ENCODE data around the gene DCP2.

The DCP2 gene

DNA sequence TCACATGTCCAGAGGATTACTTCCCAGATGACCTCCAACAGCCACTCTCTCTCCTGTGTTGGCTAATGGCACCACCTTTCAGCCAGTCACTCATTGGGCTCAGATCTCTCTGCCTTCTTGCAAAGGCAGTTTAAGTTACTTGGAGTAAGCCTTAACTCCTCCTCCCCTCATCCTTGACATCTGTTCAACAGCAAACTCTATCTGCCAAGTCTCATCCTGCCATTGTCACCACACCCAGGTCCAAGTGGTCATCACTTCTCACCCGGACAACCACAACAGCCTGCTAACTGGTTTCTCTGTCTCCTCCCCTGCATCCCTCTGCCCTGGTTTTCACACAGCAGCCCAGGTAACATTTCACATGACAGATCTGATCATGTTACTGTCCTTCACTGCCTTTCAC is 58.5 kb downstream of the DCP2 start (continued):
- TF ChIP-seq ZNF843 (tag by site-specific recombination; IDR thresholded peaks at IDR 0.05) (no peak), ZXDB (tag by site-specific recombination; IDR thresholded peaks at IDR 0.05) (no peak)
- TF ChIP-seq, protein P1, sequence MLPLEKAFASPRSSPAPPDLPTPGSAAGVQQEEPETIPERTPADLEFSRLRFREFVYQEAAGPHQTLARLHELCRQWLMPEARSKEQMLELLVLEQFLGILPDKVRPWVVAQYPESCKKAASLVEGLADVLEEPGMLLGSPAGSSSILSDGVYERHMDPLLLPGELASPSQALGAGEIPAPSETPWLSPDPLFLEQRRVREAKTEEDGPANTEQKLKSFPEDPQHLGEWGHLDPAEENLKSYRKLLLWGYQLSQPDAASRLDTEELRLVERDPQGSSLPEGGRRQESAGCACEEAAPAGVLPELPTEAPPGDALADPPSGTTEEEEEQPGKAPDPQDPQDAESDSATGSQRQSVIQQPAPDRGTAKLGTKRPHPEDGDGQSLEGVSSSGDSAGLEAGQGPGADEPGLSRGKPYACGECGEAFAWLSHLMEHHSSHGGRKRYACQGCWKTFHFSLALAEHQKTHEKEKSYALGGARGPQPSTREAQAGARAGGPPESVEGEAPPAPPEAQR (tag by site-specific recombination; IDR thresholded peaks at IDR 0.05) = no peak

DNA sequence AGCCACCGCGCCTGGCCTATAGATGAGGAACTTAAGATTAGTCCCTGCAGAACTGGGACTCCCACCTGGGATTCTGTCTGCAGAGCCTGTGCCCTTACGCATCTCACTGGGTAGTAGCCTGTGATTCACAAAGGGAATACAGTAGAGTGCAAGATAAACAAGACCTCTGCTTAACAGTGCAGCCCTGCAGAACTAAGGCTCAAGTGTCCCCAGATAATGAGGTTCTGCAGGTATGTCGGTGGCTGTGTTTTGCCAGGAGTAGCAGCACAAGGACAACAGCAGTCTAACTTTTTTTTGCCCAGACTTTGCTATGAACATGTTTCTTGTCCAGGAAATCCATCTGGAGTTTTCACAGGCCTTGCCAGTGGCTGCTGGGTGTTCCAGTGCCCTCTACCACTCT is 59.7 kb downstream of the DCP2 start:
- POLR2A ChIA-PET = no interaction called here

More for the DNA sequence above, 59.7 kb downstream of the DCP2 start:
- TF ChIP-seq MYNN (tag by site-specific recombination; IDR thresholded peaks at IDR 0.05; ENCODE audit: borderline replicate concordance) (no peak), ZXDB (tag by site-specific recombination; IDR thresholded peaks at IDR 0.05) (no peak), ZNF174 (tag by site-specific recombination; IDR thresholded peaks at IDR 0.05) (no peak), ZNF341 (tag by site-specific recombination; IDR thresholded peaks at IDR 0.05; ENCODE audit: low read depth) (no peak), ZNF701 (tag by site-specific recombination; IDR thresholded peaks at IDR 0.05) (no peak), ZNF23 (tag by site-specific recombination; IDR thresholded peaks at IDR 0.05; ENCODE audit: borderline replicate concordance) (no peak), BCL11B (tag by site-specific recombination; IDR thresholded peaks at IDR 0.05; ENCODE audit: low read depth) (no peak), ZNF514 (tag by site-specific recombination; IDR thresholded peaks at IDR 0.05) (no peak), GLIS1 (tag by site-specific recombination; IDR thresholded peaks at IDR 0.05) (no peak)
- TF ChIP-seq, protein P2, sequence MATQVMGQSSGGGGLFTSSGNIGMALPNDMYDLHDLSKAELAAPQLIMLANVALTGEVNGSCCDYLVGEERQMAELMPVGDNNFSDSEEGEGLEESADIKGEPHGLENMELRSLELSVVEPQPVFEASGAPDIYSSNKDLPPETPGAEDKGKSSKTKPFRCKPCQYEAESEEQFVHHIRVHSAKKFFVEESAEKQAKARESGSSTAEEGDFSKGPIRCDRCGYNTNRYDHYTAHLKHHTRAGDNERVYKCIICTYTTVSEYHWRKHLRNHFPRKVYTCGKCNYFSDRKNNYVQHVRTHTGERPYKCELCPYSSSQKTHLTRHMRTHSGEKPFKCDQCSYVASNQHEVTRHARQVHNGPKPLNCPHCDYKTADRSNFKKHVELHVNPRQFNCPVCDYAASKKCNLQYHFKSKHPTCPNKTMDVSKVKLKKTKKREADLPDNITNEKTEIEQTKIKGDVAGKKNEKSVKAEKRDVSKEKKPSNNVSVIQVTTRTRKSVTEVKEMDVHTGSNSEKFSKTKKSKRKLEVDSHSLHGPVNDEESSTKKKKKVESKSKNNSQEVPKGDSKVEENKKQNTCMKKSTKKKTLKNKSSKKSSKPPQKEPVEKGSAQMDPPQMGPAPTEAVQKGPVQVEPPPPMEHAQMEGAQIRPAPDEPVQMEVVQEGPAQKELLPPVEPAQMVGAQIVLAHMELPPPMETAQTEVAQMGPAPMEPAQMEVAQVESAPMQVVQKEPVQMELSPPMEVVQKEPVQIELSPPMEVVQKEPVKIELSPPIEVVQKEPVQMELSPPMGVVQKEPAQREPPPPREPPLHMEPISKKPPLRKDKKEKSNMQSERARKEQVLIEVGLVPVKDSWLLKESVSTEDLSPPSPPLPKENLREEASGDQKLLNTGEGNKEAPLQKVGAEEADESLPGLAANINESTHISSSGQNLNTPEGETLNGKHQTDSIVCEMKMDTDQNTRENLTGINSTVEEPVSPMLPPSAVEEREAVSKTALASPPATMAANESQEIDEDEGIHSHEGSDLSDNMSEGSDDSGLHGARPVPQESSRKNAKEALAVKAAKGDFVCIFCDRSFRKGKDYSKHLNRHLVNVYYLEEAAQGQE (tag by site-specific recombination; IDR thresholded peaks at IDR 0.05) = no peak
- TF ChIP-seq, protein P3, sequence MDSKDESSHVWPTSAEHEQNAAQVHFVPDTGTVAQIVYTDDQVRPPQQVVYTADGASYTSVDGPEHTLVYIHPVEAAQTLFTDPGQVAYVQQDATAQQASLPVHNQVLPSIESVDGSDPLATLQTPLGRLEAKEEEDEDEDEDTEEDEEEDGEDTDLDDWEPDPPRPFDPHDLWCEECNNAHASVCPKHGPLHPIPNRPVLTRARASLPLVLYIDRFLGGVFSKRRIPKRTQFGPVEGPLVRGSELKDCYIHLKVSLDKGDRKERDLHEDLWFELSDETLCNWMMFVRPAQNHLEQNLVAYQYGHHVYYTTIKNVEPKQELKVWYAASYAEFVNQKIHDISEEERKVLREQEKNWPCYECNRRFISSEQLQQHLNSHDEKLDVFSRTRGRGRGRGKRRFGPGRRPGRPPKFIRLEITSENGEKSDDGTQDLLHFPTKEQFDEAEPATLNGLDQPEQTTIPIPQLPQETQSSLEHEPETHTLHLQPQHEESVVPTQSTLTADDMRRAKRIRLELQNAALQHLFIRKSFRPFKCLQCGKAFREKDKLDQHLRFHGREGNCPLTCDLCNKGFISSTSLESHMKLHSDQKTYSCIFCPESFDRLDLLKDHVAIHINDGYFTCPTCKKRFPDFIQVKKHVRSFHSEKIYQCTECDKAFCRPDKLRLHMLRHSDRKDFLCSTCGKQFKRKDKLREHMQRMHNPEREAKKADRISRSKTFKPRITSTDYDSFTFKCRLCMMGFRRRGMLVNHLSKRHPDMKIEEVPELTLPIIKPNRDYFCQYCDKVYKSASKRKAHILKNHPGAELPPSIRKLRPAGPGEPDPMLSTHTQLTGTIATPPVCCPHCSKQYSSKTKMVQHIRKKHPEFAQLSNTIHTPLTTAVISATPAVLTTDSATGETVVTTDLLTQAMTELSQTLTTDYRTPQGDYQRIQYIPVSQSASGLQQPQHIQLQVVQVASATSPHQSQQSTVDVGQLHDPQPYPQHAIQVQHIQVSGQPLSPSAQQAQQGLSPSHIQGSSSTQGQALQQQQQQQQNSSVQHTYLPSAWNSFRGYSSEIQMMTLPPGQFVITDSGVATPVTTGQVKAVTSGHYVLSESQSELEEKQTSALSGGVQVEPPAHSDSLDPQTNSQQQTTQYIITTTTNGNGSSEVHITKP (tag by site-specific recombination; IDR thresholded peaks at IDR 0.05) = no peak
- TF ChIP-seq, protein P1 (tag by site-specific recombination; IDR thresholded peaks at IDR 0.05) = no peak
- TF ChIP-seq, protein P4, sequence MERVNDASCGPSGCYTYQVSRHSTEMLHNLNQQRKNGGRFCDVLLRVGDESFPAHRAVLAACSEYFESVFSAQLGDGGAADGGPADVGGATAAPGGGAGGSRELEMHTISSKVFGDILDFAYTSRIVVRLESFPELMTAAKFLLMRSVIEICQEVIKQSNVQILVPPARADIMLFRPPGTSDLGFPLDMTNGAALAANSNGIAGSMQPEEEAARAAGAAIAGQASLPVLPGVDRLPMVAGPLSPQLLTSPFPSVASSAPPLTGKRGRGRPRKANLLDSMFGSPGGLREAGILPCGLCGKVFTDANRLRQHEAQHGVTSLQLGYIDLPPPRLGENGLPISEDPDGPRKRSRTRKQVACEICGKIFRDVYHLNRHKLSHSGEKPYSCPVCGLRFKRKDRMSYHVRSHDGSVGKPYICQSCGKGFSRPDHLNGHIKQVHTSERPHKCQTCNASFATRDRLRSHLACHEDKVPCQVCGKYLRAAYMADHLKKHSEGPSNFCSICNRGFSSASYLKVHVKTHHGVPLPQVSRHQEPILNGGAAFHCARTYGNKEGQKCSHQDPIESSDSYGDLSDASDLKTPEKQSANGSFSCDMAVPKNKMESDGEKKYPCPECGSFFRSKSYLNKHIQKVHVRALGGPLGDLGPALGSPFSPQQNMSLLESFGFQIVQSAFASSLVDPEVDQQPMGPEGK (tag by site-specific recombination; IDR thresholded peaks at IDR 0.05) = no peak
- Histone ChIP-seq H3K36me3 (ENCODE audit: control insufficient read depth in 2 of 2, insufficient read depth in 1 of 2, low read length in 2 of 2) (peaks cover 0 to 34% of the 10 kb centered on the region in 2 experiments; a peak in 1 of 3 replicates), H3K4me1 (ENCODE audit: control insufficient read depth, insufficient read depth, low read length) (no peaks in the 10 kb centered on the region), H3K4me3 (ENCODE audit: low read depth, low read length) (no peak overlapping the region), H3K27ac (ENCODE audit: extremely low read depth, low read depth, low read length) (no peak overlapping the region), H3K9me3 (ENCODE audit: control insufficient read depth, insufficient read depth, low read depth, low read length) (no peaks in the 10 kb centered on the region)
- CTCF ChIA-PET = interaction anchor here (1.0 kb wide), 1 partner anchor 576 kb away, joined by 3 read pairs; no protein-coding TSS in a partner anchor

All from HEK293 (cell line).